GM23338 (cell line): Measurements from ENCODE around the gene PPP6R3. TPM values are rescaled to one million over a fixed set of nuclear protein-coding genes. Genes with fewer than 3 reads are reported as not detected.

Experiments used
- ATAC-seq: fragments of 200-7000 bp; cut with Tn5 transposase; 3 replicates; pipeline ENCODE4 v1.9.1; 2020
- DNase-seq: peaks from one replicate; pipeline ENCODE4 v3.0.0-alpha.2; 2015; ENCODE audit warnings: low spot score
- H2AFZ ChIP-seq: fragments of 200-600 bp; sonication (generic); 2 replicates; pipeline ENCODE4 v1.8.0; 2016; ENCODE audit warnings: antibody characterized with exemption, mild to moderate bottlenecking, moderate library complexity
- H3F3A ChIP-seq: fragments of 200-600 bp; sonication (generic); replicated peaks from 2 replicates; pipeline ENCODE4 v1.8.0; 2017; ENCODE audit warnings: antibody characterized with exemption, mixed run types, low read depth
- H3K27ac ChIP-seq: fragments of 200-600 bp; sonication (generic); 2 replicates; pipeline ENCODE4 v1.6.1; 2016; ENCODE audit warnings: low read depth
- H3K27me3 ChIP-seq: fragments of 200-600 bp; sonication (generic); 2 replicates; pipeline ENCODE4 v1.8.0; 2016; ENCODE audit warnings: mild to moderate bottlenecking, mixed run types, moderate library complexity; ENCODE audit not compliant: insufficient read depth
- H3K36me3 ChIP-seq: fragments of 200-600 bp; sonication (generic); 2 replicates; pipeline ENCODE4 v1.8.0; 2016; ENCODE audit warnings: mild to moderate bottlenecking; ENCODE audit not compliant: insufficient read depth
- H3K4me1 ChIP-seq: fragments of 200-600 bp; sonication (generic); 2 replicates; pipeline ENCODE4 v1.8.0; 2016; ENCODE audit warnings: mild to moderate bottlenecking, moderate library complexity; ENCODE audit not compliant: insufficient read depth
- H3K4me2 ChIP-seq: fragments of 200-600 bp; sonication (generic); 2 replicates; pipeline ENCODE4 v1.7.1; 2017; ENCODE audit warnings: mixed run types
- H3K4me3 ChIP-seq: fragments of 200-600 bp; sonication (generic); 2 replicates; pipeline ENCODE4 v1.6.1; 2016; ENCODE audit warnings: mixed run types
- H3K79me2 ChIP-seq: fragments of 200-600 bp; sonication (generic); replicated peaks from 2 replicates; pipeline ENCODE4 v1.8.0; 2017; ENCODE audit warnings: mild to moderate bottlenecking; ENCODE audit not compliant: insufficient read depth
- H3K9me2 ChIP-seq: fragments of 200-600 bp; sonication (generic); 2 replicates; pipeline ENCODE4 v1.8.0; 2017; ENCODE audit not compliant: insufficient read depth
- H4K20me1 ChIP-seq: fragments of 200-600 bp; sonication (generic); replicated peaks from 2 replicates; pipeline ENCODE4 v1.8.0; 2017; ENCODE audit warnings: mild to moderate bottlenecking; ENCODE audit not compliant: insufficient read depth
- H3K27ac Mint-ChIP-seq: 2 replicates; pipeline ENCODE4 v1.8.0; 2020; ENCODE audit warnings: inconsistent platforms, mild to moderate bottlenecking, moderate library complexity, mixed read lengths
- H3K27me3 Mint-ChIP-seq: 3 replicates; pipeline ENCODE4 v1.8.0; 2022; ENCODE audit warnings: low read depth, mild to moderate bottlenecking, moderate library complexity, mixed read lengths, inconsistent platforms; ENCODE audit not compliant: insufficient read depth, poor library complexity
- H3K36me3 Mint-ChIP-seq: 3 replicates; pipeline ENCODE4 v1.8.0; 2021; ENCODE audit warnings: low read depth, mild to moderate bottlenecking, inconsistent platforms, moderate library complexity, mixed read lengths
- H3K4me1 Mint-ChIP-seq: 3 replicates; pipeline ENCODE4 v1.8.0; 2020; ENCODE audit warnings: mild to moderate bottlenecking, inconsistent platforms, mixed read lengths
- H3K4me3 Mint-ChIP-seq: 3 replicates; pipeline ENCODE4 v1.8.0; 2021; ENCODE audit warnings: moderate library complexity, mild to moderate bottlenecking, inconsistent platforms, mixed read lengths
- H3K9me3 Mint-ChIP-seq: 3 replicates; pipeline ENCODE4 v1.8.0; 2020; ENCODE audit warnings: moderate library complexity, mild to moderate bottlenecking, inconsistent platforms, mixed read lengths
- EZH2phosphoT487 ChIP-seq: fragments of 200-600 bp; sonication (generic); IDR thresholded peaks from one replicate; pipeline ENCODE4 v1.8.1; 2018; ENCODE audit warnings: antibody characterized with exemption; ENCODE audit not compliant: unreplicated experiment
- JUNB ChIP-seq: IDR thresholded peaks from one replicate; pipeline ENCODE4 v1.6.1; 2016; ENCODE audit warnings: antibody characterized with exemption; ENCODE audit not compliant: unreplicated experiment
- NANOG ChIP-seq: IDR thresholded peaks from 2 replicates; pipeline ENCODE4 v1.6.1; 2016; ENCODE audit warnings: antibody characterized with exemption, borderline replicate concordance
- polyA plus RNA-seq: library from polyadenylated mRNA; unstranded; fragments of >200 nt; fragmentation: Nextera tagmentation; extraction: Ambion mirVana; gene quantifications from 2 replicates; pipeline ENCODE4 v1.2.1, GENCODE V29; 2016
- total RNA-seq: library from RNA; depleted of rRNA; stranded (reverse); fragments of >200 nt; shearing (Covaris generic); gene quantifications from 2 replicates; pipeline ENCODE4 v1.2.3, GENCODE V29; 2014
- TF ChIP-seq, protein P1 (sequence below), 2 experiments: fragments of 200-600 bp in 1 of 2; sonication (generic) in 1 of 2; conservative IDR thresholded peaks; 2 replicates each; pipeline versions ENCODE4 v1.5.1 to v1.6.1; 2016 to 2017; ENCODE audit warnings: antibody characterized with exemption in 2 of 2, low read depth in 2 of 2, mild to moderate bottlenecking in 2 of 2, moderate library complexity in 1 of 2
- TF ChIP-seq, protein P2 (sequence below): IDR thresholded peaks from one replicate; pipeline ENCODE4 v1.6.1; 2018; ENCODE audit warnings: antibody characterized with exemption; ENCODE audit not compliant: unreplicated experiment
- TF ChIP-seq, protein P3 (sequence below): fragments of 250-450 bp; sonication (Bioruptor Pico); IDR thresholded peaks from 2 replicates; pipeline ENCODE4 v1.5.0; 2020; ENCODE audit warnings: mild to moderate bottlenecking, moderate library complexity

PPP6R3 gene
- total and polyA plus RNA-seq, 2 experiments from 2014 or later: 170 to 268 TPM

DNA sequence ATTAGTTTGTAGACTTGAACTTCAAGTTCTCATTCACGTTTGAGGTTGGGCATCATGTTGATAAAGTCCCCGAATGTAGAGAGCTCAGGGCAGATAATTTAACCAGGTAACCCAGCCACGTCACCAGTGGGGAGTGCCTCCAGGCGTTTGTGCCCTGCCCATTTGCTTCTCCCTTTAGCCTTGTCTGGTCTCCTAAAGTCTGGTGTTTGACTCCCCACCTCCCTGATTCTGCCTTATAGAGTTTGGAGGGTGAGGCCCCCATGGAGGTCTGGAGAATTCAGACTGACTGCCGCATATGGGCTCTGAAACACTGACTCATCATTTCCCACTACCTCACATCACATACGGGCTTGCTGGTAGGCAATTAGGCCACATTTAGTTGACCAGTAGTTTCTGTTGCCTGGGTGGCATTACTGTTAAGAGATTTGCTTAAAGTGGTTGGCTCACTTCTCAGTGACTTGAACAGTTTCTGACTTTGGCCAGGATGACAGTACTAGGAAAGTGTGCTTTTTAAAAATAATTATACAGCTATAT is 124.5 kb downstream of the PPP6R3 start (continued):
- TF ChIP-seq, protein P1, sequence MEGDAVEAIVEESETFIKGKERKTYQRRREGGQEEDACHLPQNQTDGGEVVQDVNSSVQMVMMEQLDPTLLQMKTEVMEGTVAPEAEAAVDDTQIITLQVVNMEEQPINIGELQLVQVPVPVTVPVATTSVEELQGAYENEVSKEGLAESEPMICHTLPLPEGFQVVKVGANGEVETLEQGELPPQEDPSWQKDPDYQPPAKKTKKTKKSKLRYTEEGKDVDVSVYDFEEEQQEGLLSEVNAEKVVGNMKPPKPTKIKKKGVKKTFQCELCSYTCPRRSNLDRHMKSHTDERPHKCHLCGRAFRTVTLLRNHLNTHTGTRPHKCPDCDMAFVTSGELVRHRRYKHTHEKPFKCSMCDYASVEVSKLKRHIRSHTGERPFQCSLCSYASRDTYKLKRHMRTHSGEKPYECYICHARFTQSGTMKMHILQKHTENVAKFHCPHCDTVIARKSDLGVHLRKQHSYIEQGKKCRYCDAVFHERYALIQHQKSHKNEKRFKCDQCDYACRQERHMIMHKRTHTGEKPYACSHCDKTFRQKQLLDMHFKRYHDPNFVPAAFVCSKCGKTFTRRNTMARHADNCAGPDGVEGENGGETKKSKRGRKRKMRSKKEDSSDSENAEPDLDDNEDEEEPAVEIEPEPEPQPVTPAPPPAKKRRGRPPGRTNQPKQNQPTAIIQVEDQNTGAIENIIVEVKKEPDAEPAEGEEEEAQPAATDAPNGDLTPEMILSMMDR (conservative IDR thresholded peaks at IDR 0.05; ENCODE audit: low read depth in 2 of 2): no peak
- TF ChIP-seq EZH2phosphoT487: no peak
- TF ChIP-seq, protein P2, sequence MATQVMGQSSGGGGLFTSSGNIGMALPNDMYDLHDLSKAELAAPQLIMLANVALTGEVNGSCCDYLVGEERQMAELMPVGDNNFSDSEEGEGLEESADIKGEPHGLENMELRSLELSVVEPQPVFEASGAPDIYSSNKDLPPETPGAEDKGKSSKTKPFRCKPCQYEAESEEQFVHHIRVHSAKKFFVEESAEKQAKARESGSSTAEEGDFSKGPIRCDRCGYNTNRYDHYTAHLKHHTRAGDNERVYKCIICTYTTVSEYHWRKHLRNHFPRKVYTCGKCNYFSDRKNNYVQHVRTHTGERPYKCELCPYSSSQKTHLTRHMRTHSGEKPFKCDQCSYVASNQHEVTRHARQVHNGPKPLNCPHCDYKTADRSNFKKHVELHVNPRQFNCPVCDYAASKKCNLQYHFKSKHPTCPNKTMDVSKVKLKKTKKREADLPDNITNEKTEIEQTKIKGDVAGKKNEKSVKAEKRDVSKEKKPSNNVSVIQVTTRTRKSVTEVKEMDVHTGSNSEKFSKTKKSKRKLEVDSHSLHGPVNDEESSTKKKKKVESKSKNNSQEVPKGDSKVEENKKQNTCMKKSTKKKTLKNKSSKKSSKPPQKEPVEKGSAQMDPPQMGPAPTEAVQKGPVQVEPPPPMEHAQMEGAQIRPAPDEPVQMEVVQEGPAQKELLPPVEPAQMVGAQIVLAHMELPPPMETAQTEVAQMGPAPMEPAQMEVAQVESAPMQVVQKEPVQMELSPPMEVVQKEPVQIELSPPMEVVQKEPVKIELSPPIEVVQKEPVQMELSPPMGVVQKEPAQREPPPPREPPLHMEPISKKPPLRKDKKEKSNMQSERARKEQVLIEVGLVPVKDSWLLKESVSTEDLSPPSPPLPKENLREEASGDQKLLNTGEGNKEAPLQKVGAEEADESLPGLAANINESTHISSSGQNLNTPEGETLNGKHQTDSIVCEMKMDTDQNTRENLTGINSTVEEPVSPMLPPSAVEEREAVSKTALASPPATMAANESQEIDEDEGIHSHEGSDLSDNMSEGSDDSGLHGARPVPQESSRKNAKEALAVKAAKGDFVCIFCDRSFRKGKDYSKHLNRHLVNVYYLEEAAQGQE: no peak

DNA sequence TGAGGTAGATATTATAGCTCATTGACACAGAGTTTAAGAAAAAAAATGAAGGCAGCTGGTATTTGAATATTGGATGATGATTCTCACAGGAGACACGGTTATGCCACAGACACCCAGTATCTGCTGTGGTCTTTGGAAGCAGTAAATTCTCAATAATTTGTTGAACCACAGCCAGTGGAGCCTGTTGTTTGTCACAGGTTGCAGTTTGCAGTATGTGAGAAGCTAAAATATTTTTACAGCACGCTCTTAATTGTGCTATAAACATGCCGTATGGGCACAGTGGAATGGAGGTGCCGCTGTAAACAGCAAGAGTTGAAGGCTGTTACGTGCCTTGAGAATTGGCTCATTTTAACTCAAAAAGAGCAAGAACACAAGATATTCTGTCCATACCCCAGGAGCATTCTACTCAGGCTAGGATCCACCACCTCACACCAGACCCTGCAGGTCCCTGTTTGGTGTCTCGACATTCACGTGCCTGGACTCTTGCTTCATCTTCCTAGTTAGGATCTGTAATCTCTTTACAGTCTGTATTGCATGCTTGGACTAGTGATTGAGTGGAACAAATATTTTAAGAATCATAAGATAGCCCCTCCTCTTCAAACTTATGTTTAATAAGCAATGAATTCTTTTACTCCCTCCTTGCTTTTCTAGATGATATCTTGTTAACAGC is 129.1 kb downstream of the PPP6R3 start:
- Histone ChIP-seq H3K36me3 (peaks cover 41% of the 10 kb centered on the region), H3K9me2 (no peaks in the 10 kb centered on the region), H3K4me2 (no peak overlapping the region), H2AFZ (no peak overlapping the region), H3K27ac (no peak overlapping the region), H4K20me1 (peaks cover 8% of the 10 kb centered on the region; the same call in 1 of the 2 replicates), H3K4me3 (no peak overlapping the region), H3K27me3 (no peaks in the 10 kb centered on the region), H3F3A (peaks cover 2% of the 10 kb centered on the region), H3K79me2 (peaks cover 10% of the 10 kb centered on the region), H3K4me1 (no peaks in the 10 kb centered on the region)
- Mint-ChIP-seq H3K9me3 (no peaks in the 10 kb centered on the region), H3K4me1 (no peaks in the 10 kb centered on the region), H3K4me3 (no peak overlapping the region), H3K27me3 (peaks cover 1% of the 10 kb centered on the region), H3K36me3 (peaks cover 69% of the 10 kb centered on the region), H3K27ac (no peak overlapping the region)
- ATAC-seq (no peak), DNase-seq (no peak)
- TF ChIP-seq, protein P3, sequence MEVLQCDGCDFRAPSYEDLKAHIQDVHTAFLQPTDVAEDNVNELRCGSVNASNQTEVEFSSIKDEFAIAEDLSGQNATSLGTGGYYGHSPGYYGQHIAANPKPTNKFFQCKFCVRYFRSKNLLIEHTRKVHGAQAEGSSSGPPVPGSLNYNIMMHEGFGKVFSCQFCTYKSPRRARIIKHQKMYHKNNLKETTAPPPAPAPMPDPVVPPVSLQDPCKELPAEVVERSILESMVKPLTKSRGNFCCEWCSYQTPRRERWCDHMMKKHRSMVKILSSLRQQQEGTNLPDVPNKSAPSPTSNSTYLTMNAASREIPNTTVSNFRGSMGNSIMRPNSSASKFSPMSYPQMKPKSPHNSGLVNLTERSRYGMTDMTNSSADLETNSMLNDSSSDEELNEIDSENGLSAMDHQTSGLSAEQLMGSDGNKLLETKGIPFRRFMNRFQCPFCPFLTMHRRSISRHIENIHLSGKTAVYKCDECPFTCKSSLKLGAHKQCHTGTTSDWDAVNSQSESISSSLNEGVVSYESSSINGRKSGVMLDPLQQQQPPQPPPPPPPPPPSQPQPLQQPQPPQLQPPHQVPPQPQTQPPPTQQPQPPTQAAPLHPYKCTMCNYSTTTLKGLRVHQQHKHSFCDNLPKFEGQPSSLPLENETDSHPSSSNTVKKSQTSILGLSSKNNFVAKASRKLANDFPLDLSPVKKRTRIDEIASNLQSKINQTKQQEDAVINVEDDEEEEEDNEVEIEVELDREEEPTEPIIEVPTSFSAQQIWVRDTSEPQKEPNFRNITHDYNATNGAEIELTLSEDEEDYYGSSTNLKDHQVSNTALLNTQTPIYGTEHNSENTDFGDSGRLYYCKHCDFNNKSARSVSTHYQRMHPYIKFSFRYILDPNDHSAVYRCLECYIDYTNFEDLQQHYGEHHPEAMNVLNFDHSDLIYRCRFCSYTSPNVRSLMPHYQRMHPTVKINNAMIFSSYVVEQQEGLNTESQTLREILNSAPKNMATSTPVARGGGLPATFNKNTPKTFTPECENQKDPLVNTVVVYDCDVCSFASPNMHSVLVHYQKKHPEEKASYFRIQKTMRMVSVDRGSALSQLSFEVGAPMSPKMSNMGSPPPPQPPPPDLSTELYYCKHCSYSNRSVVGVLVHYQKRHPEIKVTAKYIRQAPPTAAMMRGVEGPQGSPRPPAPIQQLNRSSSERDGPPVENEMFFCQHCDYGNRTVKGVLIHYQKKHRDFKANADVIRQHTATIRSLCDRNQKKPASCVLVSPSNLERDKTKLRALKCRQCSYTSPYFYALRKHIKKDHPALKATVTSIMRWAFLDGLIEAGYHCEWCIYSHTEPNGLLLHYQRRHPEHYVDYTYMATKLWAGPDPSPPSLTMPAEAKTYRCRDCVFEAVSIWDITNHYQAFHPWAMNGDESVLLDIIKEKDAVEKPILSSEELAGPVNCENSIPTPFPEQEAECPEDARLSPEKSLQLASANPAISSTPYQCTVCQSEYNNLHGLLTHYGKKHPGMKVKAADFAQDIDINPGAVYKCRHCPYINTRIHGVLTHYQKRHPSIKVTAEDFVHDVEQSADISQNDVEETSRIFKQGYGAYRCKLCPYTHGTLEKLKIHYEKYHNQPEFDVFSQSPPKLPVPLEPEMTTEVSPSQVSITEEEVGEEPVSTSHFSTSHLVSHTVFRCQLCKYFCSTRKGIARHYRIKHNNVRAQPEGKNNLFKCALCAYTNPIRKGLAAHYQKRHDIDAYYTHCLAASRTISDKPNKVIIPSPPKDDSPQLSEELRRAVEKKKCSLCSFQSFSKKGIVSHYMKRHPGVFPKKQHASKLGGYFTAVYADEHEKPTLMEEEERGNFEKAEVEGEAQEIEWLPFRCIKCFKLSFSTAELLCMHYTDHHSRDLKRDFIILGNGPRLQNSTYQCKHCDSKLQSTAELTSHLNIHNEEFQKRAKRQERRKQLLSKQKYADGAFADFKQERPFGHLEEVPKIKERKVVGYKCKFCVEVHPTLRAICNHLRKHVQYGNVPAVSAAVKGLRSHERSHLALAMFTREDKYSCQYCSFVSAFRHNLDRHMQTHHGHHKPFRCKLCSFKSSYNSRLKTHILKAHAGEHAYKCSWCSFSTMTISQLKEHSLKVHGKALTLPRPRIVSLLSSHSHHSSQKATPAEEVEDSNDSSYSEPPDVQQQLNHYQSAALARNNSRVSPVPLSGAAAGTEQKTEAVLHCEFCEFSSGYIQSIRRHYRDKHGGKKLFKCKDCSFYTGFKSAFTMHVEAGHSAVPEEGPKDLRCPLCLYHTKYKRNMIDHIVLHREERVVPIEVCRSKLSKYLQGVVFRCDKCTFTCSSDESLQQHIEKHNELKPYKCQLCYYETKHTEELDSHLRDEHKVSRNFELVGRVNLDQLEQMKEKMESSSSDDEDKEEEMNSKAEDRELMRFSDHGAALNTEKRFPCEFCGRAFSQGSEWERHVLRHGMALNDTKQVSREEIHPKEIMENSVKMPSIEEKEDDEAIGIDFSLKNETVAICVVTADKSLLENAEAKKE (CRISPR knock-in tag): no peak
- no peak for TF ChIP-seq JUNB
- TF ChIP-seq NANOG: no peak
- TF ChIP-seq, protein P1 (conservative IDR thresholded peaks at IDR 0.05; ENCODE audit: low read depth in 2 of 2): no peak
